CD14-positive monocyte (primary cell): ENCODE measurements around the gene LRTM2. TPM values are rescaled to one million over a fixed set of nuclear protein-coding genes. Genes with fewer than 3 reads are reported as not detected.

Experiments used
- DNase-seq, 3 donors: peaks; one replicate each; pipeline ENCODE4 v3.0.0-alpha.2; 2011 to 2022
- H2AFZ ChIP-seq: 2 replicates; pipeline ENCODE4 v1.6.0; 2012; ENCODE audit warnings: mild to moderate bottlenecking, low read depth, low read length, inconsistent platforms; ENCODE audit not compliant: insufficient read depth, poor library complexity, severe bottlenecking
- H3K27ac ChIP-seq, 2 donors: 1 replicate in 1 of 2; 2 replicates in 1 of 2; pipeline ENCODE4 v1.5.1; 2012 to 2013; ENCODE audit warnings: low read length in 2 of 2, control low read depth in 1 of 2, inconsistent platforms in 1 of 2, low read depth in 1 of 2, mild to moderate bottlenecking in 1 of 2
- H3K27me3 ChIP-seq, 2 donors: one replicate each; pipeline versions ENCODE4 v1.6.0 to v1.6.1; 2011 to 2013; ENCODE audit warnings: low read length in 2 of 2; ENCODE audit not compliant: control insufficient read depth in 2 of 2, insufficient read depth in 2 of 2
- H3K36me3 ChIP-seq, 2 donors: replicated peaks in 1 of 2; 1 replicate in 1 of 2; 2 replicates in 1 of 2; pipeline versions ENCODE4 v1.5.1 to v1.6.1; 2012 to 2013; ENCODE audit warnings: low read length in 2 of 2, control low read depth in 1 of 2, inconsistent platforms in 1 of 2, mild to moderate bottlenecking in 1 of 2; ENCODE audit not compliant: insufficient read depth in 2 of 2, control insufficient read depth in 1 of 2
- H3K4me1 ChIP-seq, 2 donors: 1 replicate in 1 of 2; 2 replicates in 1 of 2; pipeline versions ENCODE4 v1.5.1 to v1.6.1; 2012 to 2013; ENCODE audit warnings: low read length in 2 of 2, control low read depth in 1 of 2, inconsistent platforms in 1 of 2, mild to moderate bottlenecking in 1 of 2, moderate library complexity in 1 of 2; ENCODE audit not compliant: insufficient read depth in 2 of 2, control insufficient read depth in 1 of 2
- H3K4me2 ChIP-seq: replicated peaks from 2 replicates; pipeline ENCODE3; 2012; ENCODE audit warnings: low read length, moderate library complexity, mild to moderate bottlenecking; ENCODE audit not compliant: poor library complexity, severe bottlenecking; ENCODE audit errors: extremely low read depth
- H3K4me3 ChIP-seq, 3 experiments: fragments of 200-600 bp in 1 of 3; sonication (generic) in 1 of 3; replicated peaks in 1 of 3; 1 replicate in 2 of 3; 2 replicates in 1 of 3; pipeline ENCODE4 v1.5.1; 2011 to 2013; ENCODE audit warnings: low read length in 3 of 3, mild to moderate bottlenecking in 3 of 3, control low read depth in 2 of 3, low read depth in 2 of 3, inconsistent platforms in 1 of 3, moderate library complexity in 1 of 3
- H3K79me2 ChIP-seq: 2 replicates; pipeline ENCODE4 v1.6.0; 2012; ENCODE audit warnings: mild to moderate bottlenecking, control low read depth, inconsistent platforms, low read length, moderate library complexity; ENCODE audit not compliant: insufficient read depth
- H3K9ac ChIP-seq: 2 replicates; pipeline ENCODE4 v1.6.0; 2017; ENCODE audit warnings: low read length, mild to moderate bottlenecking; ENCODE audit not compliant: insufficient read depth, poor library complexity, severe bottlenecking
- H3K9me3 ChIP-seq, 2 donors: replicated peaks in 1 of 2; 1 replicate in 1 of 2; 2 replicates in 1 of 2; pipeline versions ENCODE4 v1.5.1 to v1.6.1; 2012 to 2013; ENCODE audit warnings: low read length in 2 of 2, control low read depth in 1 of 2; ENCODE audit not compliant: control insufficient read depth in 1 of 2, insufficient read depth in 1 of 2
- H4K20me1 ChIP-seq: 2 replicates; pipeline ENCODE4 v1.6.0; 2012; ENCODE audit warnings: mild to moderate bottlenecking, low read length, control low read depth, moderate library complexity; ENCODE audit not compliant: insufficient read depth
- H3K27ac Mint-ChIP-seq, 7 donors: one replicate each; pipeline ENCODE4 v1.8.0; 2020; ENCODE audit warnings: mild to moderate bottlenecking in 7 of 7, mixed read lengths in 7 of 7, moderate library complexity in 6 of 7, inconsistent platforms in 2 of 7
- H3K27me3 Mint-ChIP-seq, 3 donors: one replicate each; pipeline ENCODE4 v1.8.0; 2021 to 2022; ENCODE audit warnings: low read depth in 3 of 3, mild to moderate bottlenecking in 3 of 3, mixed read lengths in 3 of 3, moderate library complexity in 3 of 3, inconsistent platforms in 1 of 3
- H3K36me3 Mint-ChIP-seq, 2 donors: one replicate each; pipeline ENCODE4 v1.8.0; 2020; ENCODE audit warnings: mixed read lengths in 2 of 2, inconsistent platforms in 1 of 2, mild to moderate bottlenecking in 1 of 2
- H3K4me1 Mint-ChIP-seq: one replicate; pipeline ENCODE4 v1.8.0; 2020; ENCODE audit warnings: mild to moderate bottlenecking, mixed read lengths
- H3K4me3 Mint-ChIP-seq, 2 donors: one replicate each; pipeline ENCODE4 v1.8.0; 2020; ENCODE audit warnings: mild to moderate bottlenecking in 2 of 2, mixed read lengths in 2 of 2, moderate library complexity in 1 of 2
- H3K9me3 Mint-ChIP-seq, 7 donors: one replicate each; pipeline ENCODE4 v1.8.0; 2020 to 2022; ENCODE audit warnings: mixed read lengths in 7 of 7, mild to moderate bottlenecking in 6 of 7, moderate library complexity in 6 of 7, inconsistent platforms in 2 of 7
- CTCF ChIP-seq: fragments of 200-600 bp; IDR thresholded peaks from one replicate; pipeline ENCODE4 v1.8.0; 2022; ENCODE audit warnings: antibody characterized with exemption, mild to moderate bottlenecking
- WGBS: methylation state at CpG from one replicate; pipeline ENCODE4 v1.1.5; 2013; ENCODE audit warnings: missing lambda C conversion rate; ENCODE audit not compliant: insufficient coverage; 5-methylcytosine and 5-hydroxymethylcytosine counted together
- intact Hi-C, 2 donors: fragments of 100-400 bp; cut with micrococcal nuclease; formaldehyde crosslinking; loops; one replicate each; pipeline versions ENCODE4 v1.15.0 to v1.15.1; 2023
- polyA plus RNA-seq, 3 donors: library from polyadenylated mRNA; depleted of rRNA in 1 of 3; unstranded in 2 of 3; stranded (reverse) in 1 of 3; fragments of 300-500 nt in 2 of 3; fragments of >200 nt in 1 of 3; fragmentation: Illumina TruSeq in 2 of 3; gene quantifications; 1 replicate in 2 of 3; 2 replicates in 1 of 3; pipeline ENCODE4 v1.2.3, GENCODE V29; 2012 to 2021

The LRTM2 gene
- polyA plus RNA-seq, 3 donors, result not detected

GRCh38 chr12:1795221-1795784 lies 25.1 kb upstream of the LRTM2 start:
- no peaks in the 10 kb centered on the region for H4K20me1 ChIP-seq
- Mint-ChIP-seq H3K4me1 (peaks cover 26% of the 10 kb centered on the region), H3K36me3 (peaks cover 7 to 15% of the 10 kb centered on the region in 2 donors), H3K4me3 (peak overlapping the region; percentile 62 to 90), H3K27ac (peak overlapping the region in 1 of 7 donors; percentile 62), H3K27me3 (no peaks in the 10 kb centered on the region), H3K9me3 (no peaks in the 10 kb centered on the region)
- no peaks in the 10 kb centered on the region for H3K36me3 ChIP-seq
- DNase-seq, result no peak
- no peak overlapping the region for H3K27ac ChIP-seq
- no peaks in the 10 kb centered on the region for H3K9me3 ChIP-seq
- intact Hi-C loops, result no loop called here
- peak overlapping the region; percentile 83 for H3K4me2 ChIP-seq
- 94% methylated on average over 11 of the region's 19 CpGs for WGBS
- no peak overlapping the region for H3K9ac ChIP-seq
- H3K79me2 ChIP-seq, result peaks cover 9% of the 10 kb centered on the region
- TF ChIP-seq CTCF, result no peak
- H3K4me1 ChIP-seq, result peaks cover 20 to 33% of the 10 kb centered on the region in 2 donors
- H2AFZ ChIP-seq, result peak overlapping the region; percentile 71
- no peaks in the 10 kb centered on the region for H3K27me3 ChIP-seq
- H3K4me3 ChIP-seq, result peak overlapping the region in 1 of 3 experiments; percentile 77

GRCh38 chr12:1795785-1796514 lies 24.4 kb upstream of the LRTM2 start:
- Mint-ChIP-seq H3K27ac (peak overlapping the region; percentile 81 to 94 (median 90)), H3K9me3 (no peaks in the 10 kb centered on the region), H3K4me3 (peak overlapping the region; percentile 81 to 90), H3K27me3 (no peaks in the 10 kb centered on the region), H3K4me1 (peaks cover 22% of the 10 kb centered on the region), H3K36me3 (peaks cover 7 to 15% of the 10 kb centered on the region in 2 donors)
- peak overlapping the region; percentile 83 for H3K4me2 ChIP-seq
- H2AFZ ChIP-seq, result peak overlapping the region; percentile 90
- intact Hi-C loops, result loop anchor here (1.0 to 2.0 kb wide), 3 partner anchors 15 to 145 kb away; no protein-coding TSS in a partner anchor
- H3K79me2 ChIP-seq, result peaks cover 9% of the 10 kb centered on the region
- peak overlapping the region; percentile 94 for H3K9ac ChIP-seq
- TF ChIP-seq CTCF, result peak; percentile 93
- H4K20me1 ChIP-seq, result no peaks in the 10 kb centered on the region
- WGBS, result 3% methylated on average over 37 of the region's 45 CpGs
- no peaks in the 10 kb centered on the region for H3K36me3 ChIP-seq
- H3K4me1 ChIP-seq, result peaks cover 20 to 33% of the 10 kb centered on the region in 2 donors
- peak overlapping the region; percentile 79 to 95 for H3K27ac ChIP-seq
- peak; percentile 88 to 90 (median 89) for DNase-seq
- peak overlapping the region; percentile 77 to 84 (median 79) for H3K4me3 ChIP-seq
- H3K9me3 ChIP-seq, result no peaks in the 10 kb centered on the region
- no peaks in the 10 kb centered on the region for H3K27me3 ChIP-seq
